GM18517 (cell line): Measurements from ENCODE around the gene ATP2C2.

ENCODE experiments used
- ATAC-seq: cut with Tn5 transposase; IDR thresholded peaks from one replicate; pipeline ENCODE4 v1.9.1; 2021; ENCODE audit warnings: mild to moderate bottlenecking, moderate library complexity; ENCODE audit not compliant: unreplicated experiment

Gene ATP2C2

DNA sequence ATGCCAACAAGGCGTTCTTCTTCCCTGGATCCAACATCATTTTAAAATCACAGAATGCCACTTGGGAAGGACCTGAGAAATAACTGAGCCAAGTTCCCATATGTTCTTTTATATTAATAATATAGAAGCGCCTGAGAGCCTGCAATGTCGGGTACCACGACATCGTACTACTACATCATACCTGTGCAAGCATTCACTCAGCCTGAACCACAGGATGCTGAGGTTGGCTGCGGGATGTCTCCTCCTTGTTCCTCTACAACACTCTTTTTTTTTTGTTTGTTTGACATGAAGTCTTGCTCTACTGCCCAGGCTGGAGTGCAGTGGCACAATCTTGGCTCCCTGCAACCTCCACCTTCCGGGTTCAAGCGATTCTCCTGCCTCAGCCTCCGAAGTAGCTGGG is 2.1 kb upstream of the ATP2C2 start:
- no peak for ATAC-seq

DNA sequence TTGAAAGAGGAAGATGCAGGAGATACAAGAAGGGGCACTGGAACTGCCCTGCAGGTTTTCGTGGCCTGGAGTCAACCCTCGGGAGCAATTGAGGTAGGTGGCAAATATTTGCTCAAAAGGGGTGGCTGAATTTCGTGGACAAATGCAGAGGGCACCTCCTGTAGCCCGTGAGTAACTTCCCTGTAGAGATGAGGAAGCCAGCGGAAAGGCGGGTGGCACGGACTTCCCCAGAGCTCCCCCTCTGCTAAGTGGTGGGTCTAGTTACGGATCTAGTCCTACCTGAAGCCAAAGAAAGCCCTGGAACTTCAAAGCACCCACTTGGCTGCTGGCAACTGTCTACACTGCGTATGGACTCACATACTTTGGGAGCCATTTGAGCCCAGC is 1.0 kb upstream of the ATP2C2 start:
- ATAC-seq: no peak

DNA sequence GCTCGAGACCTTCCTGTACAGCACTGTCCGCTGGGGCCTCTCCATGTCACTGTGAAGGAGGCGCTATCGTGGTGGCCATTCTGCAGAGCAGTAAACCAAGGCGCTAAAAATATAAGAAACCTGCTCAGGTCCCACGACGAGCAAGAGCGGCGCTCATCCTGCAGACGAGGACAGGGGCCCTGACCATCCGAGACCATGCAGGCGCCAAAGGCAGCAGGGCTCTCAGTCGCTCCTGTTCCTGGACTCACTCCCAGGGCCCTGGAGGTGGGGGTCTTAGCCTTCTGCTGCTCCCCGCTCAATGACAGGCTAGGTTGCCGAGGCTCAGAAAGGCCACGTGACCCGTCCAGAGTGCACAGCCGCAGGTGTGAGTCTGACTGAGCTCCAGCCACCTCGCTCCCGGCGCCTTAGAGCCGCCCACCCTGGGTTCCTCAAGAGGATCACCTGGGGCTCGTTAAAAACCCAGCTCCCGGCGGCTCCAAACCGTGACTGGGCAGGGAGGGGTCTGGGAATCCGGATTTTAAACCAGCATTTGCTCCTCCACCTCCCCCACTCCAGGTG is 509 bp upstream of the ATP2C2 start:
- no peak for ATAC-seq

DNA sequence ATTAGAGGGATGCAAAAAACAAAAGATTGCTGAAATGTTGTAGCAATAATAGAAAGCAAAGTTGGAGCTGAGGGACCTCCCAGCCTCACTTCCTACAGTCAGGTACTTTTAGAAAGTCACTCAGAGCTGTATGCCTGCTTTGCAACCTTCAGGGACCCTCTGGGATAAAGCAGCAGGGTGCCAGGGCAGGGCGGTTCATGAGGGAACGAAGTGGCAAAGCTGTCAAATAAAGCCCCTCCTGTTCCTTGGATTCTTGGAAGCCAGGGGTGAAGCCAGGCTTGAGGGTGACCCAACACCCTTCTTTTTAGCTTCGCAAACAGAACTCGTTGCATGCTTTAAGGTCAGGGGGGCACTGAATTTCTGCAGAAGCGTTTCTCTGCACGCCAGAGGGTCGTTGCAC is 767 bp downstream of the ATP2C2 start:
- ATAC-seq: no peak

GRCh38 chr16:84369938-84370627 is 1.7 kb downstream of the ATP2C2 start:
- no peak for ATAC-seq

GRCh38 chr16:84370723-84371552 is 2.6 kb downstream of the ATP2C2 start:
- no peak for ATAC-seq

- no peak for ATAC-seq
These were observed 3.2 kb downstream of the ATP2C2 start for GRCh38 chr16:84371553-84371865.

- no peak for ATAC-seq
These were observed 5.7 kb downstream of the ATP2C2 start for GRCh38 chr16:84373907-84374489.

DNA sequence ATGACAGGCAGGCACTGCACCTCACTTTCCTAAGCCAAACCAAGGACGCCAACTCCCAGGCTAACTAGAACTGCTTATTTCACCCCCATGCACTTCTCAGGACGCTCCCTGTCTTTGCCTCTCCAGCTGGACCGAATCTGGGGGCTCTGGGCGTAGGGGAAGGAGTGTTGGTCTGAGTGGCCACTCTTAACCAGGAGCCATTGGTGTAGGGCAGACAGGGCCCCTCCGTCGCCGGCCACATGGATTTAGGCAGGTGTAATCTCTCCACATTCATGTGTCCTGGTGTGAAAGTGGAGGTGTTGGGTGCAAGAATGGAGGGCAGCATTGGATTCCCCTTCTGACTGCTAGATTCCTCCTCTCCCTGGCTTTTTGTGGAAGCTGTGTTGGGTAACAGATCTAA is 9.8 kb downstream of the ATP2C2 start:
- ATAC-seq: no peak

DNA sequence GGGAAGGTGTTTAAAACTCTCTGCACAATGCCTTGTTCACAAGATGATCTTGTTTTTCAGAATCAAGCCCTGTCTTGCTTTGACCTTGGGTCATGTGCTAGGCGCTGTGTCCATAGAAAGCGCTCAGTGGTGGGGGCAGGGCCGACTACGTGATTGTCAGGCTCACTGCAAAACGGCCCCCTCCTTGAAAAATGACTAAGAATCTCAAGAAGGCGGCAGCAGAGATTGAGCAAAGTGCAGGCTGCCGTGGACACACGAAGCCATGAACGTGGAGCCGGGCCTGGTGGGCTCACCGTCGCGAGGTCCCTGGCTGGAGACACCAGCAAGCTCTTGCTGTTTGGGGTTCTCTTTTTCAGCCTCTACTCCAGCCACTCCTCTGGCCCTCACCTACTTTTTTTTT is 10.2 kb downstream of the ATP2C2 start:
- ATAC-seq: no peak

GRCh38 chr16:84379008-84379708 is 10.8 kb downstream of the ATP2C2 start:
- no peak for ATAC-seq

DNA sequence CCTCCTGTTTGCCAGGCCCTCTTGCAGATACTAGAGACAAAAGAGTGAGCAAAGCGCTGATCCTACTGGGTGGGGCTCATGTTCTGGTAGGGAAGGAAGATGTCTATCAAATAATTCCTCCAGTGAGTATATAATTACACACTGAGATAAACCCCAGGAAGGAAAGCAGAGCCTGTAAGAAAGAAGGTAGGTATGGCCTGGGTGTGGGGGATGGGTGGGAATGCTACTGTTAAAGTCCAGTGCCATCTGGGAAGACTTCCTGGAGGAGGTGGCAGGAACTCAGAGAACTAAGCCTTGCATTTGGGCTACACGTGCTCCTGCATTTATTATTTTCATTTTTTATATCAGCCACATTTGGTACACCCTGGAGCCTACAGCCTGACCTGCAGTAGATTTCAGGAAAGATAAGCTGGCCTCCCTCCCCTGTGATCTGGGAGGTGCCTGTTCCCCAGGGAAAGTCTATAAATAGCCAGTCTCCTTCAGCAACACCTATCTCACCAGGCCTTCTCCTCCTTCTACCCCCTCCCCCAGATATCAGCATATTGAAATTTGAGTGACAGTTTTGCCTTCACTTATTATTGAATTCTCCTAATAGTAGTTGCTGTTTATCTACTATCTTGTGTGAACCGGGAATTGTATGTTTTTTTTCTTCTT is 11.5 kb downstream of the ATP2C2 start:
- no peak for ATAC-seq

- ATAC-seq: no peak
These were observed 12.1 kb downstream of the ATP2C2 start for GRCh38 chr16:84380405-84380804.

DNA sequence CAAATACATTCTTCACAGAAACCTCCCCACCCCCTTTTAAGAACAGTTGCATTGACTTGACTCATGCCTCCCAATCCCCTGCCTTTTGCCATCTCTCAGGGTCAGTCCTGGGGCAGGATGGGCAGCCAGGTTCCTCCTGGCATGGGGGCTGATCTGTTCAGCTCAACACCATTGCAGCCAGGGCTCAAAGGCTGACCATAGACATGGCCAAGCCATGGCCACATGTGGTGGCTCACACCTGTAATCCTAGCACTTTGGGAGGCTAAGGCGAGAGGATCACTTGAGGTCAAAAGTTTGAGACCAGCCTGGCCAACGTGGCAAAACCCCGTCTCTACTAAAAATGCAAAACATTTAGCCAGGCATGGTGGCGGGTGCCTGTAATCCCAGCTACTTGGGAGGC is 14.1 kb downstream of the ATP2C2 start:
- ATAC-seq: no peak

- no peak for ATAC-seq
These were observed 14.8 kb downstream of the ATP2C2 start for GRCh38 chr16:84383106-84383505.

GRCh38 chr16:84386047-84386446 is 17.7 kb downstream of the ATP2C2 start:
- no peak for ATAC-seq

DNA sequence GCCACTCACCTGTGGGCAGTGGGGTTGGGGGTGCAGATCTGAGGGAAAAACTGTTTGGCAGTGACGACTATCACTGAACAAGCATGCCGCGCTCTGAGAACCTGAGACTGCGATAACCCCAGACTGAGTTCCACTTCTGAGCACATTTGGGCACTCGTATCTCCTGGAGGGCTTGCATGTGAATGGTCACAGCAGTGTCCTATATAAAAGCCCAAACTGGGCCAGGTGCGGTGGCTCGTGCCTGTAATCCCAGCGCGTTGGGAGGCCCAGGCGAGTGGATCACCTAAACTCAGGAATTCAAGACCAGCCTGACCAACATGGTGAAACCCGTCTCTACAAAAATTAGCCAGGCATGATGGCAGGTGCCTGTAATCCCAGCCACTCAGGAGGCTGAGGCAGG is 18.7 kb downstream of the ATP2C2 start:
- no peak for ATAC-seq

DNA sequence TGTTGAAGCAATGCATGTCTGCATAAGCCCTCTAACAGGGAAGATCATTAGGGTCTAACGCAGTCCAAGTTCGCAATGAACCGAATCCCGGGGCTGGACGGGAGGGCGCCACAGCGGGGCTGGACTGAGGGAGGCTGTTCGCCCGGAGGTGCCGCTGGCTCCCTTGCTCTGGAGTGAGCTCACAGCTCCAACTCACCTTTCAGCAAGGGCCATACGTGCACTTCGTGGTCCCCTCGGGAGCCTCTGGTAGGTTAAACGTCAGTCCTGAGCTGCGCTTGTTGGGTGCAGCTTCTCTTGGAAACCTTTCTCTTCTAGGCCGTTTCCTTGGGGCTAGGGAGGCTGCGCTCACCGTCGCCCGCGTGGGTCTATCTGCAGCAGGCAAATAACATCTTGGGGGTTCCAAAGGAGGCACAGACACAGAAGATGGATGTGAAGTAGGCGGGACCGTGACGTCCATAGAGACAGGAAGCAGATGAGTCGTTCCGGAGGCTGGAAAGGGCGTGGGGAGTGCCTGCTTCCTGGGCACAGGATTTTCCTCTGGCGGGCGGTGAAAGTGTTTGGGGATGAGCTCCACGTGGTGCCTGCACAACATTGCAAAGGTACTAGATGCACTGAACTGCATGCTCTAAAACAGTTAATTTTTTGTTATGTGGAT is 21.9 kb downstream of the ATP2C2 start:
- ATAC-seq: no peak

GRCh38 chr16:84391151-84392030 is 23.1 kb downstream of the ATP2C2 start:
- ATAC-seq: no peak

GRCh38 chr16:84392031-84392360 is 23.7 kb downstream of the ATP2C2 start:
- ATAC-seq: no peak
